ENCODE data around the gene RPS6KL1. TPM values are rescaled to one million over a fixed set of nuclear protein-coding genes. Genes with fewer than 3 reads are reported as not detected.

Gene RPS6KL1
- total RNA-seq, 5 donors from 2014 or later (not counting 1 experiment from before 2014, with no cell fraction given): 3.2 to 15.3 (median 6.2) TPM

- H3K27me3 Mint-ChIP-seq: peaks cover 0 to 5% of the 10 kb centered on the region in 2 donors
- H3K27me3 ChIP-seq (replicated peaks in 1 of 2; ENCODE audit: control insufficient read depth in 2 of 2, extremely low read depth in 1 of 2, insufficient read depth in 2 of 2, low read length in 1 of 2): peaks cover 0 to 12% of the 10 kb centered on the region in 2 experiments
- H3K27ac ChIP-seq (ENCODE audit: low read length): no peak overlapping the region
- H3K4me3 ChIP-seq (ENCODE audit: control insufficient read depth in 1 of 2, extremely low read depth in 1 of 2, low read length in 1 of 2): no peak overlapping the region
- no peaks in the 10 kb centered on the region for H3K9me3 ChIP-seq
- no peaks in the 10 kb centered on the region for H3K9me3 Mint-ChIP-seq
- peak in 1 of 35 experiments; percentile 37 for DNase-seq
- peaks cover 31 to 38% (median 36%) of the 10 kb centered on the region in 3 donors for H3K4me1 Mint-ChIP-seq
- no peaks in the 10 kb centered on the region for H3K36me3 Mint-ChIP-seq
- 88% methylated on average over 12 of the region's 17 CpGs for WGBS (ENCODE audit: insufficient coverage)
- no peak overlapping the region for H3K4me3 Mint-ChIP-seq
- H3K4me1 ChIP-seq (ENCODE audit: control insufficient read depth in 1 of 2, extremely low read depth in 1 of 2, insufficient read depth in 2 of 2, low read length in 2 of 2): peaks cover 4 to 38% of the 10 kb centered on the region in 2 experiments
- H3K27ac Mint-ChIP-seq: no peak overlapping the region
- no peak for ATAC-seq (replicated peaks in 1 of 4)
- no peaks in the 10 kb centered on the region for H3K36me3 ChIP-seq (ENCODE audit: control insufficient read depth in 2 of 2, extremely low read depth in 1 of 2, insufficient read depth in 1 of 2, low read length in 1 of 2)
- ChIA-PET CTCF (interaction anchor here in 1 of 2 donors (0.6 to 1.0 kb wide), 4 partner anchors 22 to 84 kb away, joined by 3 read pairs; partner anchors contain the start of gene RPS6KL1), POLR2A (no interaction called here)
These were observed 22.3 kb upstream of the RPS6KL1 start for GRCh38 chr14:74945261-74945851.

GRCh38 chr14:74942608-74943007 lies 19.5 kb upstream of the RPS6KL1 start:
- H3K4me3 ChIP-seq (ENCODE audit: control insufficient read depth in 1 of 2, extremely low read depth in 1 of 2, low read length in 1 of 2): peak overlapping the region; percentile 27 to 36
- WGBS (ENCODE audit: insufficient coverage): 100% methylated on average over 2 of the region's 11 CpGs
- H3K36me3 Mint-ChIP-seq: no peaks in the 10 kb centered on the region
- DNase-seq (no peak), ATAC-seq (replicated peaks in 1 of 4) (peak in 1 of 4 experiments; percentile 33)
- H3K36me3 ChIP-seq (ENCODE audit: control insufficient read depth in 2 of 2, extremely low read depth in 1 of 2, insufficient read depth in 1 of 2, low read length in 1 of 2): no peaks in the 10 kb centered on the region
- H3K27ac Mint-ChIP-seq: peak overlapping the region; percentile 92 to 96
- peaks cover 4 to 44% of the 10 kb centered on the region in 2 experiments for H3K4me1 ChIP-seq (ENCODE audit: control insufficient read depth in 1 of 2, extremely low read depth in 1 of 2, insufficient read depth in 2 of 2, low read length in 2 of 2)
- no peaks in the 10 kb centered on the region for H3K9me3 ChIP-seq
- H3K9me3 Mint-ChIP-seq: peaks cover 0 to 8% (median 4%) of the 10 kb centered on the region in 3 donors
- H3K4me1 Mint-ChIP-seq: peaks cover 35 to 55% (median 40%) of the 10 kb centered on the region in 3 donors
- ChIA-PET CTCF (interaction anchor here in 1 of 2 donors (0.5 to 1.6 kb wide), 3 partner anchors 82 to 634 kb away, joined by 3 to 4 read pairs (median 3); no protein-coding TSS in a partner anchor), POLR2A (interaction anchor here in 1 of 2 donors (0.6 kb wide), 1 partner anchor 104 kb away, joined by 4 read pairs; no protein-coding TSS in a partner anchor)
- H3K27me3 ChIP-seq (replicated peaks in 1 of 2; ENCODE audit: control insufficient read depth in 2 of 2, extremely low read depth in 1 of 2, insufficient read depth in 2 of 2, low read length in 1 of 2): no peaks in the 10 kb centered on the region
- H3K27me3 Mint-ChIP-seq: no peaks in the 10 kb centered on the region
- H3K27ac ChIP-seq (ENCODE audit: low read length): peak overlapping the region; percentile 83
- peak overlapping the region in 2 of 3 donors; percentile 51 to 79 for H3K4me3 Mint-ChIP-seq

- no peaks in the 10 kb centered on the region for H3K27me3 ChIP-seq (replicated peaks in 1 of 2; ENCODE audit: control insufficient read depth in 2 of 2, extremely low read depth in 1 of 2, insufficient read depth in 2 of 2, low read length in 1 of 2)
- Mint-ChIP-seq H3K36me3 (no peaks in the 10 kb centered on the region), H3K4me3 (peak overlapping the region; percentile 67 to 79 (median 71)), H3K27ac (peak overlapping the region; percentile 92 to 96), H3K27me3 (no peaks in the 10 kb centered on the region), H3K4me1 (peaks cover 37 to 58% (median 43%) of the 10 kb centered on the region in 3 donors), H3K9me3 (peaks cover 0 to 8% (median 4%) of the 10 kb centered on the region in 3 donors)
- DNase-seq (no peak), ATAC-seq (replicated peaks in 1 of 4) (peak in 2 of 4 experiments; percentile 3 to 5)
- CTCF ChIA-PET: interaction anchor here in 1 of 2 donors (0.9 to 1.6 kb wide), 2 partner anchors 36 to 81 kb away, joined by 3 to 4 read pairs; no protein-coding TSS in a partner anchor
- H3K4me3 ChIP-seq (ENCODE audit: control insufficient read depth in 1 of 2, extremely low read depth in 1 of 2, low read length in 1 of 2): peak overlapping the region; percentile 27 to 36
- H3K9me3 ChIP-seq: no peaks in the 10 kb centered on the region
- no peaks in the 10 kb centered on the region for H3K36me3 ChIP-seq (ENCODE audit: control insufficient read depth in 2 of 2, extremely low read depth in 1 of 2, insufficient read depth in 1 of 2, low read length in 1 of 2)
- H3K4me1 ChIP-seq (ENCODE audit: control insufficient read depth in 1 of 2, extremely low read depth in 1 of 2, insufficient read depth in 2 of 2, low read length in 2 of 2): peaks cover 4 to 44% of the 10 kb centered on the region in 2 experiments
- POLR2A ChIA-PET: interaction anchor here in 1 of 2 donors (0.6 kb wide), 1 partner anchor 105 kb away, joined by 4 read pairs; no protein-coding TSS in a partner anchor
- 69% methylated on average over 10 of the region's 12 CpGs for WGBS (ENCODE audit: insufficient coverage)
- peak overlapping the region; percentile 83 for H3K27ac ChIP-seq (ENCODE audit: low read length)
These were observed 19.1 kb upstream of the RPS6KL1 start for GRCh38 chr14:74942181-74942580.

GRCh38 chr14:74941676-74942097 lies 18.6 kb upstream of the RPS6KL1 start:
- peak overlapping the region; percentile 67 to 79 (median 71) for H3K4me3 Mint-ChIP-seq
- Histone ChIP-seq H3K4me3 (ENCODE audit: control insufficient read depth in 1 of 2, extremely low read depth in 1 of 2, low read length in 1 of 2) (peak overlapping the region in 1 of 2 donors; percentile 36), H3K27me3 (replicated peaks in 1 of 2; ENCODE audit: control insufficient read depth in 2 of 2, extremely low read depth in 1 of 2, insufficient read depth in 2 of 2, low read length in 1 of 2) (no peaks in the 10 kb centered on the region), H3K9me3 (no peaks in the 10 kb centered on the region), H3K4me1 (ENCODE audit: control insufficient read depth in 1 of 2, extremely low read depth in 1 of 2, insufficient read depth in 2 of 2, low read length in 2 of 2) (peaks cover 4 to 42% of the 10 kb centered on the region in 2 experiments), H3K27ac (ENCODE audit: low read length) (peak overlapping the region; percentile 83), H3K36me3 (ENCODE audit: control insufficient read depth in 2 of 2, extremely low read depth in 1 of 2, insufficient read depth in 1 of 2, low read length in 1 of 2) (no peaks in the 10 kb centered on the region)
- H3K4me1 Mint-ChIP-seq: peaks cover 42 to 63% (median 46%) of the 10 kb centered on the region in 3 donors
- no peaks in the 10 kb centered on the region for H3K36me3 Mint-ChIP-seq
- ChIA-PET POLR2A (interaction anchor here in 1 of 2 donors (0.6 kb wide), 1 partner anchor 105 kb away, joined by 4 read pairs; no protein-coding TSS in a partner anchor), CTCF (interaction anchor here (0.5 to 1.6 kb wide), 5 partner anchors 8 to 84 kb away, joined by 3 to 5 read pairs (median 3); no protein-coding TSS in a partner anchor)
- peak overlapping the region; percentile 92 to 96 for H3K27ac Mint-ChIP-seq
- ATAC-seq (replicated peaks in 1 of 4) (peak; percentile 77 to 82 (median 80)), DNase-seq (peak in 34 of 35 experiments; percentile 21 to 66 (median 38))
- H3K27me3 Mint-ChIP-seq: no peaks in the 10 kb centered on the region
- WGBS (ENCODE audit: insufficient coverage): 11% methylated on average over 12 of the region's 13 CpGs
- H3K9me3 Mint-ChIP-seq: peaks cover 0 to 8% (median 4%) of the 10 kb centered on the region in 3 donors

- Histone ChIP-seq H3K4me3 (ENCODE audit: control insufficient read depth in 1 of 2, extremely low read depth in 1 of 2, low read length in 1 of 2) (peak overlapping the region in 1 of 2 donors; percentile 36), H3K27me3 (replicated peaks in 1 of 2; ENCODE audit: control insufficient read depth in 2 of 2, extremely low read depth in 1 of 2, insufficient read depth in 2 of 2, low read length in 1 of 2) (no peaks in the 10 kb centered on the region), H3K36me3 (ENCODE audit: control insufficient read depth in 2 of 2, extremely low read depth in 1 of 2, insufficient read depth in 1 of 2, low read length in 1 of 2) (no peaks in the 10 kb centered on the region), H3K27ac (ENCODE audit: low read length) (peak overlapping the region; percentile 83), H3K9me3 (no peaks in the 10 kb centered on the region), H3K4me1 (ENCODE audit: control insufficient read depth in 1 of 2, extremely low read depth in 1 of 2, insufficient read depth in 2 of 2, low read length in 2 of 2) (peaks cover 4 to 36% of the 10 kb centered on the region in 2 experiments)
- ATAC-seq (replicated peaks in 1 of 4): peak in 1 of 4 experiments; percentile 4
- H3K9me3 Mint-ChIP-seq: peaks cover 0 to 8% (median 4%) of the 10 kb centered on the region in 3 donors
- 94% methylated on average over 15 of the region's 18 CpGs for WGBS (ENCODE audit: insufficient coverage)
- H3K36me3 Mint-ChIP-seq: no peaks in the 10 kb centered on the region
- CTCF ChIA-PET: interaction anchor here (0.5 to 0.9 kb wide), 4 partner anchors 8 to 84 kb away, joined by 3 to 5 read pairs (median 3); no protein-coding TSS in a partner anchor
- no peak for DNase-seq
- POLR2A ChIA-PET: no interaction called here
- H3K4me1 Mint-ChIP-seq: peaks cover 36 to 57% (median 43%) of the 10 kb centered on the region in 3 donors
- H3K4me3 Mint-ChIP-seq: peak overlapping the region; percentile 67 to 79 (median 71)
- H3K27me3 Mint-ChIP-seq: no peaks in the 10 kb centered on the region
- peak overlapping the region; percentile 92 to 96 for H3K27ac Mint-ChIP-seq
These were observed 18.0 kb upstream of the RPS6KL1 start for GRCh38 chr14:74940956-74941565.
